Smooth muscle cell (in vitro differentiated cells): Measurements from ENCODE around the gene PTBP1. TPM values are rescaled to one million over a fixed set of nuclear protein-coding genes. Genes with fewer than 3 reads are reported as not detected.
A peak's percentile ranks its signal among the peaks of the same experiment; 100 is the strongest.
"Not testable (repeated sequence)": the region's sequence is repeated elsewhere in the genome, so short reads cannot be mapped to it uniquely, and the experiment has no call there.

ENCODE experiments used
- DNase-seq: peaks from one replicate; lab custom pipeline; 2025; ENCODE audit not compliant: unreplicated experiment; lab: John Stamatoyannopoulos, UW
- H2AFZ ChIP-seq: fragments of 200-600 bp; sonication (generic); 2 replicates; pipeline ENCODE4 v1.6.0; 2016; ENCODE audit warnings: antibody characterized with exemption, low read depth, mild to moderate bottlenecking
- H3F3A ChIP-seq: fragments of 200-600 bp; sonication (generic); 2 replicates; pipeline ENCODE4 v1.6.0; 2017; ENCODE audit warnings: antibody characterized with exemption, low read depth
- H3K27ac ChIP-seq: fragments of 200-600 bp; sonication (generic); 2 replicates; pipeline ENCODE4 v1.5.1; 2016; ENCODE audit warnings: low read depth, mild to moderate bottlenecking
- H3K27me3 ChIP-seq: fragments of 200-600 bp; sonication (generic); 2 replicates; pipeline ENCODE4 v1.6.1; 2016; ENCODE audit warnings: low read depth, mild to moderate bottlenecking
- H3K36me3 ChIP-seq: fragments of 200-600 bp; sonication (generic); 2 replicates; pipeline ENCODE4 v1.5.1; 2016; ENCODE audit warnings: low read depth
- H3K4me1 ChIP-seq: fragments of 200-600 bp; sonication (generic); 2 replicates; pipeline ENCODE4 v1.5.1; 2016; ENCODE audit warnings: low read depth
- H3K4me2 ChIP-seq: fragments of 200-600 bp; sonication (generic); 2 replicates; pipeline ENCODE4 v1.6.0; 2016; ENCODE audit warnings: mild to moderate bottlenecking
- H3K4me3 ChIP-seq: fragments of 200-600 bp; sonication (generic); 2 replicates; pipeline ENCODE4 v1.5.1; 2016; ENCODE audit warnings: mild to moderate bottlenecking
- H3K79me2 ChIP-seq: fragments of 200-600 bp; sonication (generic); 2 replicates; pipeline ENCODE4 v1.6.0; 2016; ENCODE audit warnings: low read depth, mild to moderate bottlenecking
- H3K9ac ChIP-seq: fragments of 200-600 bp; sonication (generic); 2 replicates; pipeline ENCODE4 v1.6.0; 2016; ENCODE audit warnings: low read depth
- H3K9me3 ChIP-seq: fragments of 200-600 bp; sonication (generic); replicated peaks from 2 replicates; pipeline ENCODE4 v1.5.1; 2016; ENCODE audit warnings: low read depth
- H4K20me1 ChIP-seq: fragments of 200-600 bp; sonication (generic); 2 replicates; pipeline ENCODE4 v1.6.0; 2016; ENCODE audit warnings: low read depth
- WGBS: methylation state at CpG from one replicate; pipeline ENCODE4 v1.1.7; 2016; ENCODE audit warnings: low lambda C conversion rate; 5-methylcytosine and 5-hydroxymethylcytosine counted together
- polyA plus RNA-seq: library from polyadenylated mRNA; unstranded; fragments of >200 nt; fragmentation: Nextera tagmentation; extraction: Ambion mirVana; gene quantifications from 2 replicates; pipeline ENCODE4 v1.2.1, GENCODE V29; 2016
- total RNA-seq: library from RNA; depleted of rRNA; stranded (reverse); fragments of >200 nt; gene quantifications from 2 replicates; pipeline ENCODE4 v1.2.3, GENCODE V29; 2014
- TF ChIP-seq, protein P1 (sequence below): fragments of 200-600 bp; sonication (generic); IDR thresholded peaks from 2 replicates; pipeline ENCODE4 v1.5.1; 2017; ENCODE audit warnings: borderline replicate concordance, mild to moderate bottlenecking, antibody characterized with exemption; ENCODE audit not compliant: insufficient read depth, poor library complexity, severe bottlenecking

Gene PTBP1
- total and polyA plus RNA-seq, 2 experiments from 2014 or later = 167 to 226 TPM

DNA sequence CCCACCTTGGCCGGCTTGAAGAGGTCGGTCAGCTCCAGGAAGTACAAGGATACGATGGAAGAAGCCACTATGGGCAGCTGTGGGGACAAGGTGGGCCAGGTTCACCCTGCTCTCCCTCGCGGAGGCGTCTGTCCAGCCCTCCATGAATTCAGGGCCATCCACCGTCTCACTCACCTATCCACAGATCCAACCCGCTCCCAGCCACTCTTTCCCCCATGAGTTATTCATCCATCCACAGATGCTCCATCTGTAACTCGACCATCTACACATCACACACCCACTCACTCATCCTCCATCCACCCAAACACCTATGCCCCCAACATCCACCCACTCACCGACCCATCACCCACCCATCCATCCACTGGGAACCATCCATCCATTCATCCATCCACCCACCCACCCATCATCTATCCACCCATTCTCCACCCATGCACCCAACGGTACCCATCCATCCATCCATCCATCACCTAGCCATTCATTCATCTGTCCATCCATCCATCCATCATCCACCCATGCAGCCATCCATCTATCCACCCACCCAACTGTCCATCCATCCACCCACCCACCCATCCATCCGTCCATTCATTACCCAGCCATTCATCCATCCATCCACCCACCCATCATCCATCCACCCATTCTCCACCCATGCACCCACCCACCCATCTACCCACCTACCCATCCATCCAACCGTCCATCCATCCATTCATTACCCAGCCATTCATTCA, 18.7 kb downstream of the PTBP1 start:
- no peak overlapping the region for H3K4me3 ChIP-seq
- H3K36me3 ChIP-seq = no peaks in the 10 kb centered on the region
- no peaks in the 10 kb centered on the region for H3K27me3 ChIP-seq
- no peaks in the 10 kb centered on the region for H3K9me3 ChIP-seq
- H2AFZ ChIP-seq = no peak overlapping the region
- H4K20me1 ChIP-seq = peaks cover 22% of the 10 kb centered on the region
- no peak overlapping the region for H3K4me2 ChIP-seq
- TF ChIP-seq, protein P1, sequence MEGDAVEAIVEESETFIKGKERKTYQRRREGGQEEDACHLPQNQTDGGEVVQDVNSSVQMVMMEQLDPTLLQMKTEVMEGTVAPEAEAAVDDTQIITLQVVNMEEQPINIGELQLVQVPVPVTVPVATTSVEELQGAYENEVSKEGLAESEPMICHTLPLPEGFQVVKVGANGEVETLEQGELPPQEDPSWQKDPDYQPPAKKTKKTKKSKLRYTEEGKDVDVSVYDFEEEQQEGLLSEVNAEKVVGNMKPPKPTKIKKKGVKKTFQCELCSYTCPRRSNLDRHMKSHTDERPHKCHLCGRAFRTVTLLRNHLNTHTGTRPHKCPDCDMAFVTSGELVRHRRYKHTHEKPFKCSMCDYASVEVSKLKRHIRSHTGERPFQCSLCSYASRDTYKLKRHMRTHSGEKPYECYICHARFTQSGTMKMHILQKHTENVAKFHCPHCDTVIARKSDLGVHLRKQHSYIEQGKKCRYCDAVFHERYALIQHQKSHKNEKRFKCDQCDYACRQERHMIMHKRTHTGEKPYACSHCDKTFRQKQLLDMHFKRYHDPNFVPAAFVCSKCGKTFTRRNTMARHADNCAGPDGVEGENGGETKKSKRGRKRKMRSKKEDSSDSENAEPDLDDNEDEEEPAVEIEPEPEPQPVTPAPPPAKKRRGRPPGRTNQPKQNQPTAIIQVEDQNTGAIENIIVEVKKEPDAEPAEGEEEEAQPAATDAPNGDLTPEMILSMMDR = no peak
- no peak overlapping the region for H3K9ac ChIP-seq
- DNase-seq = no peak
- no peak overlapping the region for H3K27ac ChIP-seq
- WGBS = 97% methylated on average over 11 of the region's 13 CpGs
- no peaks in the 10 kb centered on the region for H3K79me2 ChIP-seq
- peaks cover 6% of the 10 kb centered on the region for H3F3A ChIP-seq
- H3K4me1 ChIP-seq = no peaks in the 10 kb centered on the region

DNA sequence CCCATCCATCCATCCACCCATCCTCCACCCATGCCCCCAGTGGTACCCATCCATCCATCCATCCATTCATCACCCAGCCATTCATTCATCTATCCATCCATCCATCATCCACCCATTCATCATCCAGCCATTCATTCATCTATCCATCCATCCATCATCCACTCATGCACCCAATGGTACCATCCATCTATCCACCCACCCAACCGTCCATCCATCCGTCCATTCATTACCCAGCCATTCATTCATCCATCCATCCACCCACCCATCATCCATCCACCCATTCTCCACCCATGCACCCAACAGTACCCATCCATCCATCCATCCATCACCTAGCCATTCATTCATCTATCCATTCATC, 19.2 kb downstream of the PTBP1 start:
- TF ChIP-seq, protein P1 = no peak
- H3K27ac ChIP-seq = no peak overlapping the region
- DNase-seq = no peak
- H3K4me2 ChIP-seq = no peak overlapping the region
- no peaks in the 10 kb centered on the region for H3K9me3 ChIP-seq
- no peaks in the 10 kb centered on the region for H3K27me3 ChIP-seq
- 96% methylated on average over 2 of the region's 2 CpGs for WGBS
- peaks cover 1% of the 10 kb centered on the region for H3F3A ChIP-seq
- no peak overlapping the region for H3K9ac ChIP-seq
- H3K4me3 ChIP-seq = no peak overlapping the region
- H2AFZ ChIP-seq = no peak overlapping the region
- H3K36me3 ChIP-seq = no peaks in the 10 kb centered on the region
- peaks cover 16% of the 10 kb centered on the region for H4K20me1 ChIP-seq
- H3K4me1 ChIP-seq = no peaks in the 10 kb centered on the region
- no peaks in the 10 kb centered on the region for H3K79me2 ChIP-seq

DNA sequence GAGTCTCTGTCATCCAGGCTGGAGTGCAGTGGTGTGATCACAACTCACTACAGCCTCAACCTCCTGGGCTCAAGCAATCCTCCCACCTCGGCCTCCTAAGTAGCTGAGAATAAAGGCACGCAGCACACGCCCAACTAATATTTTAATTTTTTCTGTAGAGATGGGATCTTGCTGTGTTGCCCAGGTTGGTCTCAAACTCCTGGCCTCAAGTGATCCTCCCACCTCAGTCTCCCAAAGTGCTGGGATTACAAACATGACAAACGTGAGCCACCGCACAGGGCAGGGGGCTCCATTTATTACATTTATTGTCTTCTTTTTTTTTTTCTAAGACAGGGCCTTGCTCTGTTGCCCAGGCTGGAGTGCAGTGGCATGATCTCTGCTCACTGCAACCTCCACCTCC, 23.0 kb downstream of the PTBP1 start:
- not testable (repeated sequence) for H3K9ac ChIP-seq, H3K4me1 ChIP-seq, H3K36me3 ChIP-seq, H3F3A ChIP-seq, H3K4me3 ChIP-seq, DNase-seq, H3K4me2 ChIP-seq, H2AFZ ChIP-seq, H3K27ac ChIP-seq, H3K27me3 ChIP-seq, H4K20me1 ChIP-seq, H3K79me2 ChIP-seq, H3K9me3 ChIP-seq
- WGBS = 97% methylated on average over 5 of the region's 5 CpGs

DNA sequence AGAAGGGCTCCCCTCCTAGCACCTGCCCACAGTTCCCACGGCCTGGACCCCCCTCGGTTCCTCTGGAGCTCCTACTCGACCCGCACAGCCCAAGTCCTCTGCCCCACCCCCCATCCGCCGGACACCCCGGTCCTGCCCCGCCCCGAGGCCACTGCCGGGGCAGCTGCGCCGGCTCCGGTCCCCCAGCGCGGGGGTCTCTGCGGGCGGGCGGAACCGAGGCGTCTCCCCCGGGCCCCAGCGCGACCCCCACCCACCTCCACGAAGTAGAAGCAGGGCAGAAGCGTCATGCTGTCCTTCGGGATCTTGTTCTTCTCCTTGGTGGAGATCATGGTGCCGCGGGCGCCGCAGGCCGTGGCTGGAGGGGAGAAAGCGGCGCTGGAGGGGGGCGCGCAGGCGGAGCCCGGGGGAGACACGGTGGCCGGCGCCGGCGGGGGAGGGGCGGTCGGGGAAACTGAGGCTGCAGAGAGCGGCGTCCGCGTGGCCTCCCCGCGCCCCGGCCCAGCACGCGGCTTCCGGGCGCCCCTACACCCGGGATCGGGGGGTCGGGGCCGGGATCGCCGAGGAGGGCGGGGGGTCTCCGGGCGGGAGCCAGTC, 24.1 kb downstream of the PTBP1 start:
- Histone ChIP-seq H3K4me3 (peak overlapping the region; percentile 77), H4K20me1 (no peaks in the 10 kb centered on the region), H3K9ac (peak overlapping the region; percentile 34), H3K27ac (no peak overlapping the region), H3K79me2 (no peaks in the 10 kb centered on the region), H3F3A (no peaks in the 10 kb centered on the region), H3K4me1 (peaks cover 5% of the 10 kb centered on the region), H3K36me3 (no peaks in the 10 kb centered on the region), H2AFZ (no peak overlapping the region), H3K9me3 (no peaks in the 10 kb centered on the region), H3K4me2 (peak overlapping the region; percentile 100), H3K27me3 (no peaks in the 10 kb centered on the region)
- WGBS = under 1% methylated on average over 20 of the region's 64 CpGs
- no peak for DNase-seq
- TF ChIP-seq, protein P1 = no peak
